HepG2 (cell line): ENCODE data around the gene CFAP210. TPM values are rescaled to one million over a fixed set of nuclear protein-coding genes. Genes with fewer than 3 reads are reported as not detected.

ENCODE experiments used
- CREB3 ChIP-seq: sonication (generic); formaldehyde crosslinking; IDR thresholded peaks from 2 replicates; pipeline ENCODE4 v1.5.0; 2020; ENCODE audit warnings: missing genetic modification reagents
- HMG20B ChIP-seq: conservative IDR thresholded peaks from 2 replicates; pipeline ENCODE4 v1.6.1; 2016; ENCODE audit warnings: missing genetic modification reagents, missing compliant biosample characterization
- LCORL ChIP-seq, 2 experiments: fragments of 450-650 bp in 1 of 2; sonication (generic) in 1 of 2; formaldehyde crosslinking in 1 of 2; IDR thresholded peaks; 2 replicates each; pipeline versions ENCODE4 v1.5.0 to v1.6.1; 2017 to 2020; ENCODE audit warnings: antibody characterized with exemption in 1 of 2, missing genetic modification reagents in 1 of 2
- NFAT5 ChIP-seq: sonication (generic); formaldehyde crosslinking; IDR thresholded peaks from 2 replicates; pipeline ENCODE4 v1.4.0; 2020; ENCODE audit warnings: missing genetic modification reagents
- NR1H2 ChIP-seq: sonication (generic); formaldehyde crosslinking; IDR thresholded peaks from 2 replicates; pipeline ENCODE4 v1.8.1; 2022; ENCODE audit warnings: low read depth, missing genetic modification reagents, borderline replicate concordance
- ZBTB46 ChIP-seq: sonication (generic); formaldehyde crosslinking; IDR thresholded peaks from 2 replicates; pipeline ENCODE4 v1.4.0; 2020; ENCODE audit warnings: mild to moderate bottlenecking, missing genetic modification reagents, borderline replicate concordance
- ZNF3 ChIP-seq: IDR thresholded peaks from 2 replicates; pipeline ENCODE4 v1.7.0; 2017; ENCODE audit warnings: inconsistent platforms
- ZNF512 ChIP-seq: sonication (generic); formaldehyde crosslinking; IDR thresholded peaks from 2 replicates; pipeline ENCODE4 v1.4.0; 2020; ENCODE audit warnings: mild to moderate bottlenecking, missing genetic modification reagents
- ZSCAN12 ChIP-seq: sonication (generic); formaldehyde crosslinking; IDR thresholded peaks from 2 replicates; pipeline ENCODE4 v1.9.0; 2021; ENCODE audit warnings: mild to moderate bottlenecking, missing genetic modification reagents
- ZSCAN30 ChIP-seq: sonication (generic); formaldehyde crosslinking; IDR thresholded peaks from 2 replicates; pipeline ENCODE4 v1.5.0; 2020; ENCODE audit warnings: mild to moderate bottlenecking, missing genetic modification reagents
- polyA plus RNA-seq, 8 experiments: library from polyadenylated mRNA; depleted of rRNA in 3 of 8; stranded (reverse) in 7 of 8; unstranded in 1 of 8; fragments of >200 nt; fragmentation: Illumina TruSeq in 4 of 8; extraction: Trizol in 4 of 8; gene quantifications; 2 replicates each; pipeline versions ENCODE4 v1.2.1 to v1.2.3, GENCODE V29; 2011 to 2016; ENCODE audit warnings: low read depth in 4 of 8, missing spikeins in 1 of 8, mixed read lengths in 1 of 8; ENCODE audit not compliant: insufficient read depth in 1 of 8
- total RNA-seq, 5 experiments: library from RNA; depleted of rRNA; stranded (reverse); fragments of >200 nt; fragmentation: Illumina TruSeq; extraction: Trizol; gene quantifications; 2 replicates each; pipeline ENCODE4 v1.2.3, GENCODE V29; 2016; ENCODE audit warnings: low read depth in 1 of 5
- TF ChIP-seq, protein P1 (sequence below), 2 experiments: IDR thresholded peaks; 2 replicates each; pipeline ENCODE4 v1.6.1; 2011 to 2012; ENCODE audit warnings: low read length in 2 of 2, borderline replicate concordance in 1 of 2, low read depth in 1 of 2, mild to moderate bottlenecking in 1 of 2, moderate library complexity in 1 of 2

Gene CFAP210
- total and polyA plus RNA-seq, 2 of the 13 experiments (the other 11 are each of a cell fraction or from before 2014, with no cell fraction given) = 0.18 TPM; not detected in 1

DNA sequence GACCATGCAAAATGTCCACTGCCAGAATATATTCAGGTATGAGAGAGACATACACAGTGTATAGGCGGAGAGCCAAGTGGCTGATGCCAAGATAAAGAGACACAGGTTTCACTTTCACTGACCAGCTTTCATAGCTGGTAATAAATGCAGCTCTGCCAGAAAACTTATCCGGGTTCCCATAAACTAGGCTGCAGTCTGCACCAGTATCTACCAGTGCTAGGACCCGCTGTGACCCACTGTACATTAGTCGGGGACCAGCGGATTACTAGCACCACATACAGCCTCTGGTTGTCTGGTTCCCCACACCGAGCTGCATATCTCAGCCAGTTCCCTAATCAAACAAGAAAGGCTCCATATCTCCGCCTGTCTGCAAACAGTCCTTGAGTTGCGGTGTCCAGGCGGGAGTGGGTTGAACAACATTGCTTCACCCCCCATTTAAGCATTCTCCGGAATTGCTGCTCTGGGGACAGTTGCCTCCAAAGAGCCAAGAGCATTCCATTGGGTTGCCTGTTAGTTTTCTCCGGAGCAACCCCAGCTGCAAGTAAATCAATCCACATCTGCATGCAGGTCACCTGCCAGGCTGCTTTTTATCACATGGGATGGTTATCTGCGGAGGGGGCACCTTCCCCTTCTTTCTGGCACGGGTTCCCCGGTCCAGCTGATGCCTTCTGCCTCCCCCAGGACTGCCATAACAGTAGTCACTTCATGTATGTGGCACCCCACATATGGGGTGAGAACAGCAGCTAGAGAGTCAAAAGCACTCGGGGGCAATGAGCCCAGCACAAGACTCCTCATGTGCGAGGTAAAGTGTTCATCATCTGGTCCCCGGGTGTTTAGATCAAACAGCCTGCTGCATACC, 21.4 kb upstream of the CFAP210 start (continued):
- no peak for TF ChIP-seq ZSCAN30 (CRISPR knock-in tag)
- TF ChIP-seq NFAT5 (CRISPR knock-in tag) = no peak
- peak; percentile 76 for TF ChIP-seq HMG20B (CRISPR knock-in tag)
- no peak for TF ChIP-seq ZSCAN12 (CRISPR knock-in tag)
- no peak for TF ChIP-seq LCORL (IDR thresholded peaks at IDR 0.05)
- peak; percentile 77 for TF ChIP-seq LCORL (CRISPR knock-in tag; IDR thresholded peaks at IDR 0.05)
- no peak for TF ChIP-seq CREB3 (CRISPR knock-in tag)
- TF ChIP-seq, protein P1, sequence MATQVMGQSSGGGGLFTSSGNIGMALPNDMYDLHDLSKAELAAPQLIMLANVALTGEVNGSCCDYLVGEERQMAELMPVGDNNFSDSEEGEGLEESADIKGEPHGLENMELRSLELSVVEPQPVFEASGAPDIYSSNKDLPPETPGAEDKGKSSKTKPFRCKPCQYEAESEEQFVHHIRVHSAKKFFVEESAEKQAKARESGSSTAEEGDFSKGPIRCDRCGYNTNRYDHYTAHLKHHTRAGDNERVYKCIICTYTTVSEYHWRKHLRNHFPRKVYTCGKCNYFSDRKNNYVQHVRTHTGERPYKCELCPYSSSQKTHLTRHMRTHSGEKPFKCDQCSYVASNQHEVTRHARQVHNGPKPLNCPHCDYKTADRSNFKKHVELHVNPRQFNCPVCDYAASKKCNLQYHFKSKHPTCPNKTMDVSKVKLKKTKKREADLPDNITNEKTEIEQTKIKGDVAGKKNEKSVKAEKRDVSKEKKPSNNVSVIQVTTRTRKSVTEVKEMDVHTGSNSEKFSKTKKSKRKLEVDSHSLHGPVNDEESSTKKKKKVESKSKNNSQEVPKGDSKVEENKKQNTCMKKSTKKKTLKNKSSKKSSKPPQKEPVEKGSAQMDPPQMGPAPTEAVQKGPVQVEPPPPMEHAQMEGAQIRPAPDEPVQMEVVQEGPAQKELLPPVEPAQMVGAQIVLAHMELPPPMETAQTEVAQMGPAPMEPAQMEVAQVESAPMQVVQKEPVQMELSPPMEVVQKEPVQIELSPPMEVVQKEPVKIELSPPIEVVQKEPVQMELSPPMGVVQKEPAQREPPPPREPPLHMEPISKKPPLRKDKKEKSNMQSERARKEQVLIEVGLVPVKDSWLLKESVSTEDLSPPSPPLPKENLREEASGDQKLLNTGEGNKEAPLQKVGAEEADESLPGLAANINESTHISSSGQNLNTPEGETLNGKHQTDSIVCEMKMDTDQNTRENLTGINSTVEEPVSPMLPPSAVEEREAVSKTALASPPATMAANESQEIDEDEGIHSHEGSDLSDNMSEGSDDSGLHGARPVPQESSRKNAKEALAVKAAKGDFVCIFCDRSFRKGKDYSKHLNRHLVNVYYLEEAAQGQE (IDR thresholded peaks at IDR 0.05; ENCODE audit: borderline replicate concordance in 1 of 2, low read depth in 1 of 2, low read length in 2 of 2) = no peak
- no peak for TF ChIP-seq NR1H2 (CRISPR knock-in tag)
- peak; percentile 54; the same call in 1 of the 2 replicates for TF ChIP-seq ZBTB46 (CRISPR knock-in tag)
- no peak for TF ChIP-seq ZNF512 (CRISPR knock-in tag)
- no peak for TF ChIP-seq ZNF3
